A673 (cell line): ENCODE measurements around the gene IGFBP5.

Source experiments
- EZH2 ChIP-seq: fragments of 200-600 bp; sonication (generic); IDR thresholded peaks from 2 replicates; pipeline ENCODE4 v1.6.1; 2017; ENCODE audit warnings: borderline replicate concordance, low read depth, mild to moderate bottlenecking, mixed read lengths, antibody characterized with exemption, low read length; ENCODE audit not compliant: poor library complexity, severe bottlenecking
- TF ChIP-seq, protein P1 (sequence below): fragments of 300-800, 200-600 bp; sonication (generic); conservative IDR thresholded peaks from 2 replicates; pipeline ENCODE4 v1.5.1; 2017; ENCODE audit warnings: low read depth, mild to moderate bottlenecking, antibody characterized with exemption, low read length, moderate library complexity, mixed read lengths

DNA sequence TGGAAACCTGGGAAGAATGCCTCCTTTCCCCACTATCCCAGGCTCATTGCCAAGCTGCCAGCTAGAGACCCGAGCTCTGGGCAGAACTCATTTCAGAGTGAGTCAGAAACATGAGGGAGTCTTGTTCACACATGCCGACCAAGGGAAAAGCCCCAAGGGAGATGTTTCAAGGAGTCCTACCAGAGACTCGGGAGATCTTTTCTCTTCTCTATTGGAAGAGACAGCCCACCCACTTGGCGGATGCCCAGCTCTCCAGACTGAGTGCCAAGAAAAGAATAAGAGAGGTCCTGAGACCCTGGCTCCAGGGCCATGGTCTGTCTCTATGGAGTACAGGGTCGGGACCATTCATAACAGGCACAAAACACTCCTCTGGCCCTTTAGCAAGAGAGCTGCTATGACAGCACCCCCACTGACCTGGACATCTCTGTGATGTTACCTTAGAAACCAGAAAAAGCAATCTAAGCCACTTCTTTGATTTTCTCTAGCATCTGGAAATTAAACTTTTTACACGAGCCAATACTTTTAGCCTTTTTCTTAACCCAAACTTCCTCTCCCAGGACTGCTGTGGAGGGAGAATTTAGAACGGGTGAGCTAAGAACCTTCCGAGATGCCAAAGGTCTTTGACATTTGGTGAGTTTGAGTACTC, 18.5 kb upstream of the IGFBP5 start:
- no peak for TF ChIP-seq EZH2
- TF ChIP-seq, protein P1, sequence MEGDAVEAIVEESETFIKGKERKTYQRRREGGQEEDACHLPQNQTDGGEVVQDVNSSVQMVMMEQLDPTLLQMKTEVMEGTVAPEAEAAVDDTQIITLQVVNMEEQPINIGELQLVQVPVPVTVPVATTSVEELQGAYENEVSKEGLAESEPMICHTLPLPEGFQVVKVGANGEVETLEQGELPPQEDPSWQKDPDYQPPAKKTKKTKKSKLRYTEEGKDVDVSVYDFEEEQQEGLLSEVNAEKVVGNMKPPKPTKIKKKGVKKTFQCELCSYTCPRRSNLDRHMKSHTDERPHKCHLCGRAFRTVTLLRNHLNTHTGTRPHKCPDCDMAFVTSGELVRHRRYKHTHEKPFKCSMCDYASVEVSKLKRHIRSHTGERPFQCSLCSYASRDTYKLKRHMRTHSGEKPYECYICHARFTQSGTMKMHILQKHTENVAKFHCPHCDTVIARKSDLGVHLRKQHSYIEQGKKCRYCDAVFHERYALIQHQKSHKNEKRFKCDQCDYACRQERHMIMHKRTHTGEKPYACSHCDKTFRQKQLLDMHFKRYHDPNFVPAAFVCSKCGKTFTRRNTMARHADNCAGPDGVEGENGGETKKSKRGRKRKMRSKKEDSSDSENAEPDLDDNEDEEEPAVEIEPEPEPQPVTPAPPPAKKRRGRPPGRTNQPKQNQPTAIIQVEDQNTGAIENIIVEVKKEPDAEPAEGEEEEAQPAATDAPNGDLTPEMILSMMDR, result no peak
